ENCODE results near the gene PYCR2.
"Not testable (repeated sequence)": the region's sequence is repeated elsewhere in the genome, so short reads cannot be mapped to it uniquely, and the experiment has no call there.

The PYCR2 gene

GRCh38 chr1:225943582-225943981 is 19.5 kb upstream of the PYCR2 start:
- no peaks in the 10 kb centered on the region for H3K36me3 ChIP-seq (ENCODE audit: control insufficient read depth, insufficient read depth, low read length)
- peaks cover 5% of the 10 kb centered on the region for H3K4me1 ChIP-seq (ENCODE audit: control insufficient read depth, insufficient read depth, low read length, poor library complexity, severe bottlenecking)

GRCh38 chr1:225942574-225942973 is 18.5 kb upstream of the PYCR2 start:
- no peak for DNase-seq
- no peaks in the 10 kb centered on the region for H3K9me3 ChIP-seq (ENCODE audit: control insufficient read depth, low read length)
- no peak overlapping the region for H3K27ac ChIP-seq (ENCODE audit: insufficient read depth, low read length, poor library complexity, severe bottlenecking)
- H3K36me3 ChIP-seq (ENCODE audit: control insufficient read depth, insufficient read depth, low read length), result no peaks in the 10 kb centered on the region
- no peaks in the 10 kb centered on the region for H3K27me3 ChIP-seq (replicated peaks; ENCODE audit: control insufficient read depth, insufficient read depth, low read length, poor library complexity, severe bottlenecking)
- H3K4me3 ChIP-seq (ENCODE audit: insufficient read depth, low read depth, low read length, poor library complexity, severe bottlenecking), result no peak overlapping the region
- H3K4me1 ChIP-seq (ENCODE audit: control insufficient read depth, insufficient read depth, low read length, poor library complexity, severe bottlenecking), result peaks cover 5% of the 10 kb centered on the region

More at GRCh38 chr1:225943582-225943981, 19.5 kb upstream of the PYCR2 start:
- Histone ChIP-seq H3K27ac (ENCODE audit: insufficient read depth, low read length, poor library complexity, severe bottlenecking) (no peak overlapping the region), H3K9me3 (ENCODE audit: control insufficient read depth, low read length) (no peaks in the 10 kb centered on the region), H3K27me3 (replicated peaks; ENCODE audit: control insufficient read depth, insufficient read depth, low read length, poor library complexity, severe bottlenecking) (no peaks in the 10 kb centered on the region), H3K4me3 (ENCODE audit: insufficient read depth, low read depth, low read length, poor library complexity, severe bottlenecking) (no peak overlapping the region)
- no peak for DNase-seq

- no peaks in the 10 kb centered on the region for H3K9me3 ChIP-seq (ENCODE audit: control insufficient read depth, low read length)
- H3K36me3 ChIP-seq (ENCODE audit: control insufficient read depth, insufficient read depth, low read length), result no peaks in the 10 kb centered on the region
- H3K27ac ChIP-seq (ENCODE audit: insufficient read depth, low read length, poor library complexity, severe bottlenecking), result no peak overlapping the region
- H3K4me3 ChIP-seq (ENCODE audit: insufficient read depth, low read depth, low read length, poor library complexity, severe bottlenecking), result no peak overlapping the region
- H3K27me3 ChIP-seq (replicated peaks; ENCODE audit: control insufficient read depth, insufficient read depth, low read length, poor library complexity, severe bottlenecking), result no peaks in the 10 kb centered on the region
- H3K4me1 ChIP-seq (ENCODE audit: control insufficient read depth, insufficient read depth, low read length, poor library complexity, severe bottlenecking), result peaks cover 5% of the 10 kb centered on the region
- no peak for DNase-seq
Observed at GRCh38 chr1:225941942-225942222, 17.8 kb upstream of the PYCR2 start.

GRCh38 chr1:225941187-225941941 is 17.3 kb upstream of the PYCR2 start, which contains the start of gene LEFTY2:
TSS of gene LEFTY2 (minus strand) at chr1:225941220. CDS start at chr1:225941140, 80 bp downstream.
- Histone ChIP-seq H3K36me3 (ENCODE audit: control insufficient read depth, insufficient read depth, low read length) (no peaks in the 10 kb centered on the region), H3K27me3 (replicated peaks; ENCODE audit: control insufficient read depth, insufficient read depth, low read length, poor library complexity, severe bottlenecking) (no peaks in the 10 kb centered on the region), H3K4me1 (ENCODE audit: control insufficient read depth, insufficient read depth, low read length, poor library complexity, severe bottlenecking) (peaks cover 5% of the 10 kb centered on the region), H3K27ac (ENCODE audit: insufficient read depth, low read length, poor library complexity, severe bottlenecking) (no peak within 1 kb of the TSS), H3K9me3 (ENCODE audit: control insufficient read depth, low read length) (no peaks in the 10 kb centered on the region), H3K4me3 (ENCODE audit: insufficient read depth, low read depth, low read length, poor library complexity, severe bottlenecking) (no peak within 1 kb of the TSS)
- DNase-seq, result no peak

- DNase-seq, result no peak
- Histone ChIP-seq H3K4me1 (ENCODE audit: control insufficient read depth, insufficient read depth, low read length, poor library complexity, severe bottlenecking) (peaks cover 5% of the 10 kb centered on the region), H3K36me3 (ENCODE audit: control insufficient read depth, insufficient read depth, low read length) (no peaks in the 10 kb centered on the region), H3K27me3 (replicated peaks; ENCODE audit: control insufficient read depth, insufficient read depth, low read length, poor library complexity, severe bottlenecking) (no peaks in the 10 kb centered on the region), H3K4me3 (ENCODE audit: insufficient read depth, low read depth, low read length, poor library complexity, severe bottlenecking) (no peak overlapping the region), H3K27ac (ENCODE audit: insufficient read depth, low read length, poor library complexity, severe bottlenecking) (no peak overlapping the region), H3K9me3 (ENCODE audit: control insufficient read depth, low read length) (no peaks in the 10 kb centered on the region)
Observed at GRCh38 chr1:225940385-225941151, 16.5 kb upstream of the PYCR2 start.

- H3K27ac ChIP-seq (ENCODE audit: insufficient read depth, low read length, poor library complexity, severe bottlenecking); H3K27me3 ChIP-seq (replicated peaks; ENCODE audit: control insufficient read depth, insufficient read depth, low read length, poor library complexity, severe bottlenecking); H3K36me3 ChIP-seq (ENCODE audit: control insufficient read depth, insufficient read depth, low read length); DNase-seq; H3K4me1 ChIP-seq (ENCODE audit: control insufficient read depth, insufficient read depth, low read length, poor library complexity, severe bottlenecking); H3K9me3 ChIP-seq (ENCODE audit: control insufficient read depth, low read length); H3K4me3 ChIP-seq (ENCODE audit: insufficient read depth, low read depth, low read length, poor library complexity, severe bottlenecking): not testable (repeated sequence)
Observed at GRCh38 chr1:225939939-225940310, 15.9 kb upstream of the PYCR2 start.

GRCh38 chr1:225939097-225939938 is 15.3 kb upstream of the PYCR2 start:
- not testable (repeated sequence) for DNase-seq; H3K9me3 ChIP-seq (ENCODE audit: control insufficient read depth, low read length); H3K36me3 ChIP-seq (ENCODE audit: control insufficient read depth, insufficient read depth, low read length); H3K27ac ChIP-seq (ENCODE audit: insufficient read depth, low read length, poor library complexity, severe bottlenecking); H3K4me1 ChIP-seq (ENCODE audit: control insufficient read depth, insufficient read depth, low read length, poor library complexity, severe bottlenecking); H3K27me3 ChIP-seq (replicated peaks; ENCODE audit: control insufficient read depth, insufficient read depth, low read length, poor library complexity, severe bottlenecking); H3K4me3 ChIP-seq (ENCODE audit: insufficient read depth, low read depth, low read length, poor library complexity, severe bottlenecking)

- H3K4me1 ChIP-seq (ENCODE audit: control insufficient read depth, insufficient read depth, low read length, poor library complexity, severe bottlenecking), result no peaks in the 10 kb centered on the region
- H3K27ac ChIP-seq (ENCODE audit: insufficient read depth, low read length, poor library complexity, severe bottlenecking), result no peak overlapping the region
- no peak for DNase-seq
- no peaks in the 10 kb centered on the region for H3K27me3 ChIP-seq (replicated peaks; ENCODE audit: control insufficient read depth, insufficient read depth, low read length, poor library complexity, severe bottlenecking)
- no peaks in the 10 kb centered on the region for H3K9me3 ChIP-seq (ENCODE audit: control insufficient read depth, low read length)
- no peak overlapping the region for H3K4me3 ChIP-seq (ENCODE audit: insufficient read depth, low read depth, low read length, poor library complexity, severe bottlenecking)
- H3K36me3 ChIP-seq (ENCODE audit: control insufficient read depth, insufficient read depth, low read length), result no peaks in the 10 kb centered on the region
Observed at GRCh38 chr1:225937048-225937968, 13.3 kb upstream of the PYCR2 start.

GRCh38 chr1:225936523-225936922 is 12.5 kb upstream of the PYCR2 start:
- Histone ChIP-seq H3K4me1 (ENCODE audit: control insufficient read depth, insufficient read depth, low read length, poor library complexity, severe bottlenecking) (no peaks in the 10 kb centered on the region), H3K36me3 (ENCODE audit: control insufficient read depth, insufficient read depth, low read length) (no peaks in the 10 kb centered on the region), H3K27ac (ENCODE audit: insufficient read depth, low read length, poor library complexity, severe bottlenecking) (no peak overlapping the region), H3K4me3 (ENCODE audit: insufficient read depth, low read depth, low read length, poor library complexity, severe bottlenecking) (no peak overlapping the region), H3K9me3 (ENCODE audit: control insufficient read depth, low read length) (no peaks in the 10 kb centered on the region), H3K27me3 (replicated peaks; ENCODE audit: control insufficient read depth, insufficient read depth, low read length, poor library complexity, severe bottlenecking) (no peaks in the 10 kb centered on the region)
- DNase-seq, result no peak
